Peyer's patch (tissue), 4 donors: ENCODE data around the gene NTN5.

Source experiments
- POLR2A ChIP-seq, 2 donors: fragments of 450-650 bp; IDR thresholded peaks; one replicate each; pipeline ENCODE4 v1.5.1; 2017; ENCODE audit warnings: antibody characterized with exemption in 2 of 2, mild to moderate bottlenecking in 2 of 2, moderate library complexity in 2 of 2
- TF ChIP-seq, protein P1 (sequence below), 6 experiments: fragments of 450-650 bp in 4 of 6; fragments of 200-600 bp in 2 of 6; sonication (generic) in 1 of 6; IDR thresholded peaks; one replicate each; pipeline ENCODE4 v1.5.1; 2017 to 2019; ENCODE audit warnings: antibody characterized with exemption in 6 of 6, mild to moderate bottlenecking in 3 of 6, moderate library complexity in 1 of 6

DNA sequence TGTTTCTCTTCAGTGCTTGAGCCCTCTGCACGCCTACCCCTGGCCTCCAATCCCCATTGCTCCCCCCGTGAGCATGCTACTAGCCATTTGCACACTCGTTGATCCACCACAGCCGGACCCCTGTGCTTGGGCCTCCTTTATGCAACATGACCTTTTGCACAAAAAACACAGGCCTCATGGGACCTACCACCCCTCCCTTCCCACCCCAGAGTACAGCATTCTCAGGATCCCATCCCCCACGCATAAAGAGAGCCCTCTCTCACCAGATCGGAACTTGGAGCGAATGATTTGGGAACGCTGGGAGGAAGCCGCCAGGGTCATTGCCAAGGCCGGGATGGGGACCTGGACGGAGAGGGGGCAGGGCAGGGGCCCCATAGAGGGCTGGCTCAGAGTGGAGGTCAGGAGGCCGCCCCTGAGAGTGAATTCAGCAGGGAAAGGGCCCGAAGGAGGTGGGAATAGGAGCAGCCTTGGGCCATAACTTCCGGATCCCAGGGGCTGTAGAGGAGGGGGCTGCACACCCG is 46.0 kb upstream of the NTN5 start:
- TF ChIP-seq, protein P1, sequence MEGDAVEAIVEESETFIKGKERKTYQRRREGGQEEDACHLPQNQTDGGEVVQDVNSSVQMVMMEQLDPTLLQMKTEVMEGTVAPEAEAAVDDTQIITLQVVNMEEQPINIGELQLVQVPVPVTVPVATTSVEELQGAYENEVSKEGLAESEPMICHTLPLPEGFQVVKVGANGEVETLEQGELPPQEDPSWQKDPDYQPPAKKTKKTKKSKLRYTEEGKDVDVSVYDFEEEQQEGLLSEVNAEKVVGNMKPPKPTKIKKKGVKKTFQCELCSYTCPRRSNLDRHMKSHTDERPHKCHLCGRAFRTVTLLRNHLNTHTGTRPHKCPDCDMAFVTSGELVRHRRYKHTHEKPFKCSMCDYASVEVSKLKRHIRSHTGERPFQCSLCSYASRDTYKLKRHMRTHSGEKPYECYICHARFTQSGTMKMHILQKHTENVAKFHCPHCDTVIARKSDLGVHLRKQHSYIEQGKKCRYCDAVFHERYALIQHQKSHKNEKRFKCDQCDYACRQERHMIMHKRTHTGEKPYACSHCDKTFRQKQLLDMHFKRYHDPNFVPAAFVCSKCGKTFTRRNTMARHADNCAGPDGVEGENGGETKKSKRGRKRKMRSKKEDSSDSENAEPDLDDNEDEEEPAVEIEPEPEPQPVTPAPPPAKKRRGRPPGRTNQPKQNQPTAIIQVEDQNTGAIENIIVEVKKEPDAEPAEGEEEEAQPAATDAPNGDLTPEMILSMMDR (IDR thresholded peaks at IDR 0.05): no peak
- no peak for TF ChIP-seq POLR2A (IDR thresholded peaks at IDR 0.05)
